Measurements from ENCODE around the gene HS3ST5.

HS3ST5 gene

DNA sequence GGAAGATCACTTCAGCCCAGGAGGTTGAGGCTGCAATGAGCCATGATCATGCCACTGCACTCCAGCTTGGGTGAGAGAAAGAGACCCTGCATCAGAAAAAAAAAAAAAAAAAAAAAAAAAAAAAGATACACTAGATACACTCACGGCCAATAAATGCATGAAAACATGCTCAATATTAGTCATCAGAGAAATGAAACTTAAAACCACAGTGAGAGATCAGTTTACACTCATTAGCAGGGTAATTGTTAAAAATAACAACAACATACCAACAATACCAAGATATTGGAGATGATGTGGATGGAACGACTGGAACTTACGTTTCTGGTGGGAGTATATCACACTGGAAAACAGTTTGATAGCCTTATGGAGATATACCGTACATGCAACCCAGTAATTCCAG, 29.9 kb downstream of the HS3ST5 start:
- intact Hi-C loops (cut with DNase I; ENCODE audit: low total_unique reads) = no loop called here
- Histone ChIP-seq H3K4me3 (no peak overlapping the region), H3K27ac (no peak overlapping the region), H3K27me3 (no peaks in the 10 kb centered on the region), H3K4me1 (no peaks in the 10 kb centered on the region), H3K9me3 (no peaks in the 10 kb centered on the region), H3K36me3 (no peaks in the 10 kb centered on the region)
- TF ChIP-seq, protein P1, sequence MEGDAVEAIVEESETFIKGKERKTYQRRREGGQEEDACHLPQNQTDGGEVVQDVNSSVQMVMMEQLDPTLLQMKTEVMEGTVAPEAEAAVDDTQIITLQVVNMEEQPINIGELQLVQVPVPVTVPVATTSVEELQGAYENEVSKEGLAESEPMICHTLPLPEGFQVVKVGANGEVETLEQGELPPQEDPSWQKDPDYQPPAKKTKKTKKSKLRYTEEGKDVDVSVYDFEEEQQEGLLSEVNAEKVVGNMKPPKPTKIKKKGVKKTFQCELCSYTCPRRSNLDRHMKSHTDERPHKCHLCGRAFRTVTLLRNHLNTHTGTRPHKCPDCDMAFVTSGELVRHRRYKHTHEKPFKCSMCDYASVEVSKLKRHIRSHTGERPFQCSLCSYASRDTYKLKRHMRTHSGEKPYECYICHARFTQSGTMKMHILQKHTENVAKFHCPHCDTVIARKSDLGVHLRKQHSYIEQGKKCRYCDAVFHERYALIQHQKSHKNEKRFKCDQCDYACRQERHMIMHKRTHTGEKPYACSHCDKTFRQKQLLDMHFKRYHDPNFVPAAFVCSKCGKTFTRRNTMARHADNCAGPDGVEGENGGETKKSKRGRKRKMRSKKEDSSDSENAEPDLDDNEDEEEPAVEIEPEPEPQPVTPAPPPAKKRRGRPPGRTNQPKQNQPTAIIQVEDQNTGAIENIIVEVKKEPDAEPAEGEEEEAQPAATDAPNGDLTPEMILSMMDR (IDR thresholded peaks at IDR 0.05) = no peak
- no peak for DNase-seq

DNA sequence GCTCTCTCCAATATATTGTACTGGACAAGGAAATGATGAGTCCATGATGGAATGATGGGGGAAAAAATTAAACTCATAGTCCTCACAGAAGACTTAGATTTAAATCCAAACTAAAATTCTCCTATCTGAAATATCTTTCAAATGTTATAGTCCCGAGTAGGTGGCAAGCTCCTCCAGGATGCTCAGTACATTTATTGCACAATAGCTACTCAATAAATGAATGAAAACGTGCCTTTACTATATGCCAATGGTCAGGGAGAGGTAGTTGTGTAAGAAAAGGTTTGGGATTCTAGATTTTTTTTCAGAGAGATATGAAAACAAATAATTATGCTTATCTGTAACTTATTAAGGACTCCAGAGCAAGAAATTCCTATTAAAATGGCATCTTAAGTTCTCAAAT, 32.8 kb downstream of the HS3ST5 start:
- TF ChIP-seq, protein P1 (IDR thresholded peaks at IDR 0.05) = no peak
- intact Hi-C loops (cut with DNase I; ENCODE audit: low total_unique reads) = no loop called here
- Histone ChIP-seq H3K36me3 (no peaks in the 10 kb centered on the region), H3K9me3 (no peaks in the 10 kb centered on the region), H3K27ac (no peak overlapping the region), H3K4me1 (no peaks in the 10 kb centered on the region), H3K27me3 (no peaks in the 10 kb centered on the region), H3K4me3 (no peak overlapping the region)
- DNase-seq = no peak

DNA sequence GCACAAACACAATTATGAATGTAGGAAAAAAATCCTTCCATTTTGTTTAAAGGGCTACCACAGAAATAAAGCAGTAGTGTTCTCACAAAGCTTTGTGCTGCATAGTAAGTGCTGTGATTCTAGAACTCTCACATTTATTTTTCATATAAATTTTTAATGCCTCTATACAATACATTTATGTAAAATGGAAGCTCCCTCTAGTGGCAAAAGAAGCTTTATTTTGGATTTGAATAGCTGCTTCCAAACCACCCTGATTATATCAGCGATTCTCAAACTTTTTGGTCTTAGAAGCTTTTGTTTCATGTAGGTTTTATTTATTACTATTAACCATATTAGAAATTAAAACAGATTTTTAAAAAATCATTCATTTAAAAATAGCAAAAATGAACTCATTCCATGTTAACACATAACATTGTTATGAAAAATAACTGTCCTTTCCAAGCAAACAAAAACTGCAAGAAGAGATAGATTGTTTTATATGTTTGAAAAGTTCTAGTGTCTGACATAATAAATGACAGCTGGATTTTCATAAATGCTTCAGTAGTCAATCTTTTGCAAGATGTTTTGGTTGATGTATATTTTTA, 38.4 kb downstream of the HS3ST5 start:
- TF ChIP-seq, protein P1 (IDR thresholded peaks at IDR 0.05) = peak in 1 of 2 experiments; percentile 21
- Histone ChIP-seq H3K36me3 (no peaks in the 10 kb centered on the region), H3K9me3 (no peaks in the 10 kb centered on the region), H3K4me1 (no peaks in the 10 kb centered on the region), H3K4me3 (no peak overlapping the region), H3K27ac (no peak overlapping the region), H3K27me3 (no peaks in the 10 kb centered on the region)
- no peak for DNase-seq
- intact Hi-C loops (cut with DNase I; ENCODE audit: low total_unique reads) = no loop called here

DNA sequence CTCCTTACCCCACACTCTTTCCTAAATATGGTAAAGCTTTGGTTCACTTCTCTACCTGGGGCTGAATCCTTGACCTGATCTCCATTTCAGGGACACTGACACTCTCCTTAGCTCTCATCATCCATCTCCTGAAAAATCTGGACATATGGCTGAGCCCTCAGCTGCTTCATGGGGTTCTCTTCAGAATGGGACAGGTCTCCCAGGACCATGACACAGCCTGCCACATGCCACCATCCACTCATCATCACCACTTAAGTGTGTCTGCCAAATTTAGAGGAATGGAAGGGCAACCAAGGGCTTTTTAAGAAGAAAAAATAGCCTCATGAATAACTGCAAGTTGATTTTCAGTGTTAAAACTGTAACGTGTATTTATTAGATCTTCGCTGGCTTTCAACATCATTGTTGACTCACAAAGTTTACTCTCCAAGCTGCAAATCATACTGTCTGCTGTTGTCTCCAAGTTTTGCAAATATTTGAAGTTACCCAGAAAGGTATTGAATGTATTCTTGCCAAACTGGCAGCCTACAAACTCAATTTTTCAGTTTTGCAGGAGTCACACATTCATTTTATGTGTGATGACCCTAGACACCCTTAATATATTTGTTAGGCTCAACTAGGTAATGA, 41.1 kb downstream of the HS3ST5 start:
- TF ChIP-seq, protein P1 (IDR thresholded peaks at IDR 0.05) = no peak
- H3K4me3 ChIP-seq = no peak overlapping the region
- no peaks in the 10 kb centered on the region for H3K4me1 ChIP-seq
- no peaks in the 10 kb centered on the region for H3K36me3 ChIP-seq
- intact Hi-C loops (cut with DNase I; ENCODE audit: low total_unique reads) = no loop called here
- no peak for DNase-seq
- H3K27me3 ChIP-seq = no peaks in the 10 kb centered on the region
- H3K9me3 ChIP-seq = no peaks in the 10 kb centered on the region
- no peak overlapping the region for H3K27ac ChIP-seq

DNA sequence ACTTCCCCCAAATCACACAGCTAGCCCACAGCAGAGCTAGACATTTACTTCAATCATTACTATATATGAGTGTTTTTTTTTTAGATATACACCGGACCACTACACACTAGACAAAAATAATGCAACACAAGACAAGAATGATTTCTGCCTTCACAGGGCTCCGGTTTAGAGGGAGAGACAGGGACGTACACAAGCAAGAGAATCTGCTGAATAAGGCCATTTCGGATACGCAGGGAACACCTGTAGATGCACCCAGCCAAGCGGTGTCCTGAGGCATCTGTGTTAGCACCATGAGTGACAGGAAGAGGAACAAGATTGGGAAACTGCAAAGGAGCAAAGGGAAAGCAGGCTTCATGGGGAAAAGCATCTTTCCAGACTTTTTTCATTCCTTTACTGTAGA, 45.7 kb downstream of the HS3ST5 start:
- H3K4me3 ChIP-seq = no peak overlapping the region
- no peaks in the 10 kb centered on the region for H3K4me1 ChIP-seq
- no peak for DNase-seq
- no peaks in the 10 kb centered on the region for H3K9me3 ChIP-seq
- TF ChIP-seq, protein P1 (IDR thresholded peaks at IDR 0.05) = no peak
- H3K27ac ChIP-seq = no peak overlapping the region
- no peaks in the 10 kb centered on the region for H3K36me3 ChIP-seq
- intact Hi-C loops (cut with DNase I; ENCODE audit: low total_unique reads) = no loop called here
- H3K27me3 ChIP-seq = no peaks in the 10 kb centered on the region
